Hematopoietic multipotent progenitor cell treated with erythropoietin and hydrocortisone succinate and interleukin-3 and kit ligand, for 4 days (in vitro differentiated cells): ENCODE results near the gene SEPTIN8.

Experiments used
- DNase-seq: peaks from one replicate; pipeline ENCODE4 v3.0.0-alpha.2; 2015

Gene SEPTIN8

DNA sequence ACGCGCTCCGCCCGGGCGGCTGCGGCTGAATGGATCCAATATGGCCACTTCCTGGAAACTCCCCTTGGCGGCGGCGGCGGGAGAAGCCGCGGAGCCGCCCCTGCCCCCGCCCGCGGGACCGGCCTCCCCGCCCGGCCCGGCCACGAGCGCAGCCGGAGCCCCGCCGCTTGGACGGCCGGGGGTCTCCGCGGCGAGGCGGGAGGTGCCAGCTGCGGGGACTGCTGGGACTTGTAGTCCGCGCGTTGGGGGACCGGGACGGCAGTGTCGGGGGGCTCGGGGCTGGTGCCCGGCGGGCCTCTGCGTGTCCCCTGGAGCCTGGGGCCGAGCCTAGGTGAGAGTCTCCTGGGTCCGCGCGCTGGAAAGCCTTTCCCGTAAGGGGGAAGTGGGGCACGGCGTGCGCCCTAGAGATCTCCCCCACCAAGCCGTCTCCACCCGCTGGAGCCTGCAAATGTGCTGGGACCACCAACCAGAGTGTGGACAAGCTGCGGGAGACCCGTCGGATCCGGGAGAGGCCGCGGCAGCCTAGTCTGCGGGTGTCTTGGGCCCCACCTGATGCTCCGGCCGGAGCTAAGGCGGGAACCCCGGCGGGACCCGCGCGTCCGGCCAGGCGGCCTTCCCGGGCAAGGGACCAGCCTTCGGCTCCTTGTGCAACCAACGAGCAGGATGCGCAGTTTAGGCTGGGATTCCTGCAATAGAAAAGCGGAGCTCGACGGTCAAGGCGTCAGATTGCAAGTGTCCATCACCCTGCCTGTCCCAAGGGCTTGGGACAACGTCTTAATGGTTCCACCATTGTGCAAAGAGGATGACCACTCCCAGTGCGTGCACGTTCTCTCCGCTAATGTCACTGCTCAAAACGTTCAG is at the start of gene SEPTIN8:
TSS of gene SEPTIN8 (minus strand) at position 31 of the 861 bp plus-strand sequence. CDS start 102 bp downstream, outside the sequence.
- DNase-seq, result peak; percentile 62

- DNase-seq, result no peak
Observed at GRCh38 chr5:132826424-132827082, 49.5 kb upstream of the SEPTIN8 start.

- DNase-seq, result no peak
Observed at GRCh38 chr5:132825834-132826391, 48.9 kb upstream of the SEPTIN8 start.

DNA sequence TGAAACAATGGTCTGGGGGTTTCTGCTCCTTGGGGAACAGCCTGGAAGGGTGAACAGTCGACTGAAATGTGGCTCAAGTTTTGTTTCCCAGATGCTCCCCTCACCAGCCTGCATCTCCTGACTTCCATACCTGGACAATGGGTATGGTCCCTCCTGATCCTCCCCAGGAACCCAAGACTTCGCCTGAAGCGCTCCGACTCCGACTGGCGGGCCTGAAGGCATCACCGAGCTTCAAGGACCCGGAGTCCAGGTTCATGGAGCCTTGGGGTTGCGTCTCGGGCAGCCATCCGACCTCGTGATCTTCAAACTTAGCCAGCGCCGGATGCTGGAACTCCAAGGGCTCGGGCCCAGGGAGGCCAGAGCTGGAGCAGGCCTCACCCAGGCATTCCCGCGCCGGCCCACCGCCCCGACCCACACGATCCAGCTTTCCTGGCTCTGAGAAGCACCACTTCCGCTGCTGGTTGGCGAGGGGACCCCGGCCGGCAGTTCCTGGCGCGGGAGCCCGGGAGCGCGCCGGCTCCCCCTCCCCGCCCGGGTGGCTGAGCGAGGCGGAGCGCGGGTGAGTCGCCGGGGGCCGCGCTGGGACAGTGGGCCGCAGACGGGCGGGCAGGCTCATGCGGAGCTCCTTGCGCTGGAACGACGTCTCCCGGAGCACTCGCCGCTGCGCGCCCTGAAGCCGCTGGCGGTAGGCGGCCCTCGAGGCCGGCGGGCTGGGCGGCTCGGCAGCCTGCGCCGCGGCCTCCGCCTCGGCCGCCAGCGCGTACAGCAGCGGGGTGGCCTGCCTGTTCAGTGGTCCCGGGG is 48.2 kb upstream of the SEPTIN8 start:
- DNase-seq, result peak; percentile 49

DNA sequence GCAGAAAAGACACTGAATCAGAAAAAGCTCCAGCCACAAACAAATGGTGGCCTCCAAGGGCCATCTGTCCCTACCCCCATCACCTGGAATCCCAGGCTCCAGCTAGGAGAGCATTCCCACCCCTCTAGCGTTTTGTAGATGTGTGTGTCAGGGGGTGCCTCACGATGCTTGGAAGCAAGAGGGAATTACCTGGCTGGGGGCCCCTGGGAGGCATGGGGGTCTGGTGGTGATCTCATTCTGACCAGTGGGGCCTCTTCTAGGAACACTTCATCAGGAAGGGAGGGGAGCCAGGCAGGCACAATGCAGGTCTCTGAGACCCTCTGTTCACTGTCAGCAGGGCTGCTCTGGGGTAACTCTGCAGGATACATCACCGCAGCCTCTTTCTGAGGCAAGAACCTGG is 47.4 kb upstream of the SEPTIN8 start:
- DNase-seq, result no peak

DNA sequence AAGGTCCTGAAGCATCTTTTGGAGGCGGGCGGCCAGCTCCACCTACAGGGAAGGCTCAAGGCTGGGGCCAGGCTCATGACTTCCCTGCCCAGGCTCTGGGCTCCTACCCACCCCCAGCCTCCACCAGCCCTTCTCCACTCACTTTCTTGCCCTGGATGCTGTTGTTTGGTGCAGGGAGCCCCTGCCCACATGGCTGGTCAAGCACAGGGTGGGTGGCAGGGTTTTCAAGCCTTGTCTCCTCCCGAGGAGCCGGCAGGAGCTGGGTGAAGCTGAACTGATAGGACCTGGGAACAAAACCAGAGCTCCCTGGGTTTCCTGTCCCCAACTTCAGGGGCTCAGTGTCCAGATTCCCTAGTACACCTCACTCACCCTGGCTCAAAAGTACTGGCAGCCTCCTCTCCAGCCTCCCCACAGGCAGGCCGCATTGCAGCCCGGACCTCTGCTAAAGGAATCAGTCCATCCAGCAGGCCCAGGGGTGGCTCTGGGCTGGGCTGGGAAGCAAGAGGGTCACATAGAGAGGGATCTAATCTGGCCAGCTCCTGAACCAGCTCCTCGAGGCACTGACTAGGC is 46.5 kb upstream of the SEPTIN8 start:
- no peak for DNase-seq

- DNase-seq, result peak; percentile 63
Observed at GRCh38 chr5:132822650-132823480, 45.8 kb upstream of the SEPTIN8 start.

- DNase-seq, result no peak
Observed at GRCh38 chr5:132821791-132822190, 44.8 kb upstream of the SEPTIN8 start.

DNA sequence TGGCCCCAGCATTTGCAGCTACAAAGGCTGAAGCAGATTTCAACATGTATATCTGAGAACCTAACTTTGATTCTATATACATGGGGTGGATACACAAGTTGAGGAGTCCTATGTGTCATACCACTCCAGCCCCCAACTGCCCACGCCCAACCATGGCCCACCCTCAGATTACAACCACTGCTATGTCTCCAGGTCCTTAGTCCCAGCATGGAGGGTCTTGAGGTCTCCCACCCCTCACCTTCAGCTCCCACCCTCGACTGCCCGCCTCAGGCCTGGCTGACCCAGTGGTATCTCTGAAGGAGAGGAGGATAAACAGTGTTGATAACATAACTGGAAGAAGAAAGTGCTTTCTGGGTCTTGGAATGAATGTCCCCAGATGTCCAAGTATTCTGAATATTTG is 44.3 kb upstream of the SEPTIN8 start:
- no peak for DNase-seq

DNA sequence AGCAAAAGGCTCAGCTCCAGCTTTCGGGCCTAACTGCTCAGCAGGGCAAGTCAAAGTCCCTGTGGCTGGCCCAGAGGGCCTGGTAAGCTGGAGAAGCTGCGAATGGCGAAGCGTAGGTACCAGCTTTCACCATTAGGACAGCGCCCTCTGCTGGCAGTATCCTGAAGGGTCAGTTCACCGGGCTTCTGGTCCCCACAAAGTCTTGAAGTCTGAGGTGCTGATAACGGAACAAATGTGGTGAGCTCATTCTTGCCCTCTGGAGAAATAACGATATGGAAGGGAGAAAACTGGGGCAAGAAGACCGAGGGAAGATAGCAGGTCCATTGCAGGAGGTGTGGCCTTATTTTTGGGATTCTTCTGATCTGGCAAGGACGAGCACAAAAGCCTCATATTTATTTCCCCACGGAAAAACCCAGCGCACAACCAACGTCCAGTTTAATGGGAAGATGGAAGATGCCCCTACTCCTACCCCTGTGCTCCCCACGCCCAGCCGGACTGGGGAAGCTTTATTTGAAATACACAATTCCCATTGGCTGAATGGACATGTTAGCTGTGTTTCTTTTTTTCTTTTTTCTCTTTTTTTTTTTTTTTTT is 43.2 kb upstream of the SEPTIN8 start:
- DNase-seq, result peak; percentile 97

DNA sequence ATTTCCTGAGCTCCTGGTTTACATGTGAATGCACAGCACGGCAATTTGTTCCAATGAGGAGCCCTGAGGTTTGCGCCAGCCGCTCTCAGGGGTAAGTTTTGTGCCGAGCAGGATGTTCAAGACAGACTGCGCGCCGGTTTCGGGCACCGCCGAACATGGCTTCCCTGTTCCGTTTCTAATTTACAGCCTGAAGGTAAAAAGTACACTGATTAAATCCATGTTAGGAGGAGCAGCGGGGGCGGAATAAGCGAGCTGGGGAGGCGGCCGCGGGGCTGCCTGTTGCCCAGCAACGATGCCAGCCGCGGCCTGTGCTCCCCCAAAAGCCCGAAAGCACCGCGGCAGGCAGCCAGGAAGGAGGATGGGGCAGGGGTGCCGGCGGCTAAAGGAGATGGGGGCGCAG is 42.4 kb upstream of the SEPTIN8 start:
- DNase-seq, result no peak

DNA sequence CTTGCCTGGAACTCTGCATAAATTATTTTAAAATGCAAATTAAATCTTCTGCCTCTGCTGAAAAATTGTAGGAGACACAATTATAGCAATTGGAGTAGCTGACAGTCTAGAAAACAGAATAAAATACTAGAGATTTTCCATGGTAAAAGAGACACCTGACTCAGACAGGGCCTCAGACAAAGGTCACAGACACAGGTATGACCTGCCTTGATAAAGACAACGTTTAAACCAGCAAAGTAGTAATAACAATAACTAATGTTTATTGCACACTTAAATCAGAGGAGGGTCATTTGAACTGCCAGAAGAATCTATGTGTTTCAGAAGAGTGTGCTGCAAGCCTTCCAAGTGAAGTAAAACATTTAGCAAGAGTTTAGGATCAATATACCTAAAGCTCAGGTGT is 40.0 kb upstream of the SEPTIN8 start:
- no peak for DNase-seq

DNA sequence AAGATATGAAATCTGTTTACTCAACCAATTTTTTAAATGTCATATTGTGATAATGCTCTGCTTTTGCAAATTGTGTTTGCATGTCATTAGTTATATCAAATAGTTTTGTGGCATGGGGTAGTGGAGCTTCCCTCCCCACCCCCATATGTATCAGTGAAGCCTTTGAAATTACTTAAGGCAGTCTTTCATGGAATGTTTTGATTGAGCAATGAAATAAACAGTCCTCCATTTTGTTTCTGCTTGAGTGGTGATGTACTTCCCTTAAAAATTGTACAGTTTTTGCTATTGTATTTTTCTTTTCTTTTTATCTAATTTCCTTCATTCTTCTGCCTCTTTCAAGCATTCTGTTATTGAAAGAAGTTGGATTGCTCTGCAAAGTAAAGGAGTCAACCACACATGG is 39.5 kb upstream of the SEPTIN8 start:
- DNase-seq, result no peak

- DNase-seq, result no peak
Observed at GRCh38 chr5:132816083-132816482, 39.0 kb upstream of the SEPTIN8 start.

DNA sequence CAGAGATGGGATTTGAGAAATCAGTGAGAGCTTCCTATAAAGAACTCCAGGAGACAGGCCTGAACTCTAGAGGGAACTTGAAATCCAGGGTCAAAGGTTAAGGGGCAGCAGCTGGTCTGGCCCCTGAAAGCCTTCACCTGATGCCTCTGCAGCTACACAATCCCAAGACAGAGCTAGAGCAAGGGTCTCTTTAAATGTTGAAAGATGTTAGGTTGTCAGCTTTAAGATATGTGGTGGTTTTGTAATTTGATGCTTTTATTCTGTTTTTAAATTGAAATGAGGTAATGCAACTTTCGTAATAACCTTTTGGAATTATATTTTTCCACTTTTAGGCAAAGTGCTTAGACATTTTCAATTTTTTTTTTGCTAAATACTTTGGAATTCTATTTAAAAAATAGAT is 38.4 kb upstream of the SEPTIN8 start:
- DNase-seq, result no peak

GRCh38 chr5:132814503-132815294 is 37.7 kb upstream of the SEPTIN8 start:
- DNase-seq, result no peak

- peak; percentile 49 for DNase-seq
Observed at GRCh38 chr5:132813599-132814502, 36.8 kb upstream of the SEPTIN8 start.

GRCh38 chr5:132812781-132813598 is 36.0 kb upstream of the SEPTIN8 start, which contains the start of gene SOWAHA:
TSS of gene SOWAHA (plus strand) at chr5:132813302. CDS start at chr5:132813622, 320 bp downstream.
- DNase-seq, result no peak
